Neural cell (in vitro differentiated cells): ENCODE data around the gene ARHGEF19.

Experiments
- CTCF ChIP-seq: fragments of 450-650 bp; IDR thresholded peaks from 2 replicates; pipeline ENCODE4 v1.5.1; 2014; ENCODE audit warnings: antibody characterized with exemption, mild to moderate bottlenecking, moderate library complexity; ENCODE audit not compliant: poor library complexity, severe bottlenecking
- EP300 ChIP-seq: fragments of 450-650 bp; conservative IDR thresholded peaks from 2 replicates; pipeline ENCODE4 v1.6.1; 2014; ENCODE audit warnings: antibody characterized with exemption, mild to moderate bottlenecking, moderate library complexity; ENCODE audit not compliant: poor library complexity, severe bottlenecking
- EZH2 ChIP-seq: fragments of 200-600, 300-800 bp; shearing (Covaris generic), sonication (generic); IDR thresholded peaks from 2 replicates; pipeline ENCODE4 v1.6.1; 2014; ENCODE audit warnings: antibody characterized with exemption, low read length, borderline replicate concordance, mild to moderate bottlenecking; ENCODE audit not compliant: insufficient read depth, poor library complexity, severe bottlenecking
- MXI1 ChIP-seq: fragments of 450-650 bp; conservative IDR thresholded peaks from 2 replicates; pipeline ENCODE4 v1.6.1; 2014; ENCODE audit warnings: antibody characterized with exemption, mild to moderate bottlenecking; ENCODE audit not compliant: poor library complexity, severe bottlenecking
- POLR2AphosphoS5 ChIP-seq: IDR thresholded peaks from 2 replicates; pipeline ENCODE4 v1.6.1; 2012
- RAD21 ChIP-seq: fragments of 450-650 bp; conservative IDR thresholded peaks from 2 replicates; pipeline ENCODE4 v1.6.1; 2014; ENCODE audit warnings: antibody characterized with exemption, mild to moderate bottlenecking, moderate library complexity
- SMC3 ChIP-seq: fragments of 450-650 bp; conservative IDR thresholded peaks from 2 replicates; pipeline ENCODE4 v1.6.1; 2014; ENCODE audit warnings: antibody characterized with exemption, mild to moderate bottlenecking, moderate library complexity; ENCODE audit not compliant: poor library complexity
- TAF1 ChIP-seq: IDR thresholded peaks from 2 replicates; pipeline ENCODE4 v1.6.1; 2012; ENCODE audit warnings: low read depth
- TF ChIP-seq, protein P1 (sequence below): IDR thresholded peaks from 2 replicates; pipeline ENCODE4 v1.6.1; 2012; ENCODE audit warnings: borderline replicate concordance

GRCh38 chr1:16191309-16191708 is 21.1 kb downstream of the ARHGEF19 start:
- TF ChIP-seq EZH2 (no peak), MXI1 (no peak), RAD21 (no peak), EP300 (no peak), CTCF (no peak), TAF1 (no peak), SMC3 (no peak), POLR2AphosphoS5 (no peak)
- TF ChIP-seq, protein P1, sequence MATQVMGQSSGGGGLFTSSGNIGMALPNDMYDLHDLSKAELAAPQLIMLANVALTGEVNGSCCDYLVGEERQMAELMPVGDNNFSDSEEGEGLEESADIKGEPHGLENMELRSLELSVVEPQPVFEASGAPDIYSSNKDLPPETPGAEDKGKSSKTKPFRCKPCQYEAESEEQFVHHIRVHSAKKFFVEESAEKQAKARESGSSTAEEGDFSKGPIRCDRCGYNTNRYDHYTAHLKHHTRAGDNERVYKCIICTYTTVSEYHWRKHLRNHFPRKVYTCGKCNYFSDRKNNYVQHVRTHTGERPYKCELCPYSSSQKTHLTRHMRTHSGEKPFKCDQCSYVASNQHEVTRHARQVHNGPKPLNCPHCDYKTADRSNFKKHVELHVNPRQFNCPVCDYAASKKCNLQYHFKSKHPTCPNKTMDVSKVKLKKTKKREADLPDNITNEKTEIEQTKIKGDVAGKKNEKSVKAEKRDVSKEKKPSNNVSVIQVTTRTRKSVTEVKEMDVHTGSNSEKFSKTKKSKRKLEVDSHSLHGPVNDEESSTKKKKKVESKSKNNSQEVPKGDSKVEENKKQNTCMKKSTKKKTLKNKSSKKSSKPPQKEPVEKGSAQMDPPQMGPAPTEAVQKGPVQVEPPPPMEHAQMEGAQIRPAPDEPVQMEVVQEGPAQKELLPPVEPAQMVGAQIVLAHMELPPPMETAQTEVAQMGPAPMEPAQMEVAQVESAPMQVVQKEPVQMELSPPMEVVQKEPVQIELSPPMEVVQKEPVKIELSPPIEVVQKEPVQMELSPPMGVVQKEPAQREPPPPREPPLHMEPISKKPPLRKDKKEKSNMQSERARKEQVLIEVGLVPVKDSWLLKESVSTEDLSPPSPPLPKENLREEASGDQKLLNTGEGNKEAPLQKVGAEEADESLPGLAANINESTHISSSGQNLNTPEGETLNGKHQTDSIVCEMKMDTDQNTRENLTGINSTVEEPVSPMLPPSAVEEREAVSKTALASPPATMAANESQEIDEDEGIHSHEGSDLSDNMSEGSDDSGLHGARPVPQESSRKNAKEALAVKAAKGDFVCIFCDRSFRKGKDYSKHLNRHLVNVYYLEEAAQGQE, result no peak
